SKM-1 treated with dmso at 0.1 percent for 144 hours (cell line): ENCODE data around the gene WDR90.

ENCODE experiments used
- DNase-seq: peaks from one replicate; lab custom pipeline; 2025; ENCODE audit not compliant: unreplicated experiment; lab: John Stamatoyannopoulos, UW

The WDR90 gene

DNA sequence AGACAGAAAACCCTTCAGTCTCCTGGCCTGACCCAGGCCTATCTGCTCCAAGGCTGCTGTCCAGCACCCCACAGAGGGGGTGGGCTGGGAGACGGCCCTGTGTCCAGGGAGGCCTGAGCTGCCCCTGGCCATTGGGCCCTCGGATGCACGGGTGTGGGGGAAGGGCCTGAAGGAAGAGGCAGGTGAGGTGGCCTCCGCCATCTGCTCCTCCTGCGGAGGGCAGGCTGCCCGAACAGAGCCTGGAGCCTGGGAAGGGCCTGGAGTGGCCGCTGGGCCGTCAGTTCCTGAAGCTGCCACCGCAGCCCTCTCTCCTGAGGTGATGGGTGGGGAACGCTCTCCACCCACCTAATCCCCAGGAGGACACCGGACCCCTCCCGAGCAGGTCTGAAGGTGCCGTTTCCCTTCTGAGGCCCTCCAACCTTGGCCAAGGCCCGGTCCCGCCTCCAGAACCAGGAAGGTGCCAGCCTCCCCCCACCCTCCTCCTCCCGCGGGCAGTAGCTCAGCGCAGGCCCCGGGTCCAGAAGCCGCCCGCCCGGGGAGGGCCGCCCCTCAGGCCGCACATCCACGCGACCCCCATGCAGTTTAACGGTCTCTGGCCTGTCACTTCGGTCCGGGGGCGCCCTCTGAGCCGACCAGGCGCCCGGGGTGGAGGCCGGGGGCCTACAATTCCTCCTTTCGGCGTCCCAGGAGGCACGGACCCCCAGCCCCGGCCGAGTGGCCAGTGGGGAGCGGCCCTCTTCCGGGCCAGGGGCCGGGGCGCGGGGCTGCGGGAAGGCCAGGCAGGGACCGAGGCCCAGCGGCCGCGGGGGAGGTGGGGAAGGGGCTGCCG, 55.6 kb downstream of the WDR90 start:
- DNase-seq = no peak

- DNase-seq = no peak
Observed at GRCh38 chr16:705431-706188, 56.4 kb downstream of the WDR90 start, which contains the start of gene FBXL16. FBXL16 (minus strand) TSS chr16:705801; CDS start chr16:697405, 8,396 bp downstream.

DNA sequence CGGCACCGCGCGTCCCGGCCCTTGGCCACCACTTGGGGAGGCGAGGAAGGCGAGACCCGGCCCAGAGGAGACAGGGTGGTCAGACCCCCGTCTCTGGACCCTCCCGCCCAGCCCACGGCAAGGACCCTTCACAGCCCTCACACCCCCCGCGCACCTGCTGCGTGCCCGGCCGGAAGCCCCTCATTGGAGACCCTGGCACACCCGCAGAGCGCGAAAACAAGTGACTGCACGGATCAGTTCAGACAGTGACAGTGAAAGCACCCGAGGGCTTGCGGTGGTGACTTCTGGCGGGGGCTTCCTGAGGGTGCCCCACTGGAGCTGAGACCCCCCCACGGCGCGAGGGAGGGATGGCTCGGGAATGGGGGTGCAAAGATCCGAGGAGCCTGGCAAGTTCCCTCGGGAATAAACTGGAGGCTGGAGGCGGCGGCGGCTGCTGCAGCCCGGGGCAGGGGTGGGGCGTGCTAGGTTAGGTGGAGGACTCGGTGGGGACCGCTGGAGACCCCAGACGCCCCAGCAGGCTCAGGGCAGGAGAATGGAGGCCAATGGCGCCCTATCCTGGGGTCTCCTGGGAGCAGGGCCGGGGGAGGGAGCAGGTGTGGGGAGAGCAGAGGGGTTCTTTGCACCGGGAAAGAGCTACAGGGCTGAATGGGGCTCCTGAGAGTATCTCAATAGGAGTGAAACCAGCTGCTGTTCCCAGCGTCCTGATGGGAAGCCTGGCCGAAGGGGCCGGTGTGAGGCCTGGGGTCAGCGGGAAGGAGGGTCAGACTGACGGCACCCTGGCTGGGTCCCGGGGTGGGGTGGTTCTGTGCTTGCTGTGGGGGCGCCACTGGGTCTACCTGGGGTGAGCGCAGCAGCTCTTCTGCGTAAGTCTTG, 57.3 kb downstream of the WDR90 start:
- DNase-seq = no peak

- no peak for DNase-seq
Observed at GRCh38 chr16:707062-707538, 57.9 kb downstream of the WDR90 start.

DNA sequence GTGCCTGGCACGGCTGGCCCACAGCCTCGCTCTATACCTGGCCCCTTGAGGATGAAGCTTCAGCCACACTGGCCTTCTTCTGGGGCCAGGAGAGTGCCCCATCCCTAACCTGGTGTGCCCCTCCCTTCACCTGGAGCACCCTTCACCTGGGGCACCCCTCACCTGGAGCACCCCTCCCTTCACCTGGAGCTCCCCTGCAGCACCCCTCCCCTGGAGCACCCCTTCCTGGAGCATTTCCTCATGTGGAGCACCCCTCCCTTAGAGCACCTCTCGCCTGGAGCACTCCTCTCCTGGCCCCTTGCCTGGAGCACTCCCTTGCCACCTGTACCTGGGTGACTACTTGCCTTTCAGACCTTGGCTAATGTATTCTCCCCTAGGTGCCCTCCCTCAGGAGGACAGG, 58.9 kb downstream of the WDR90 start:
- DNase-seq = no peak

DNA sequence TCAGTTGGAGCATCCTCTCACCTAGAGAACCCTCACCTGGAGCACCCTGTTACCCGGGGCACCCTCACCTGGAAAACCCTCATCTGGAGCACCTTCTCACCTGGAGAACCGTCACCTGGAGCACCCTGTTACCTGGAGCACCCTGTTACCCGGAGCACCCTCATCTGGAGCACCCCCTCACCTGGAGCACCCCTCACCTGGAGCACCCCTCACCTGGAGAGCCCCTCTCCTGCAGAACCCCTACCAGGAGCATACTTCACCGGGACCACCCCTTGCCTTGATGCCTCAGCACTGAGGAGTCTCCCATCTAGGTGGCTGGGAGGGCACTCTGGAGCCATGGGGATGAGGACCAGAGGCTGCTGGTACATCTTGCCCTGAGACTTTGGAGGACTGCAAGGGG, 59.8 kb downstream of the WDR90 start:
- DNase-seq = no peak

- no peak for DNase-seq
Observed at GRCh38 chr16:709566-710499, 60.7 kb downstream of the WDR90 start.

DNA sequence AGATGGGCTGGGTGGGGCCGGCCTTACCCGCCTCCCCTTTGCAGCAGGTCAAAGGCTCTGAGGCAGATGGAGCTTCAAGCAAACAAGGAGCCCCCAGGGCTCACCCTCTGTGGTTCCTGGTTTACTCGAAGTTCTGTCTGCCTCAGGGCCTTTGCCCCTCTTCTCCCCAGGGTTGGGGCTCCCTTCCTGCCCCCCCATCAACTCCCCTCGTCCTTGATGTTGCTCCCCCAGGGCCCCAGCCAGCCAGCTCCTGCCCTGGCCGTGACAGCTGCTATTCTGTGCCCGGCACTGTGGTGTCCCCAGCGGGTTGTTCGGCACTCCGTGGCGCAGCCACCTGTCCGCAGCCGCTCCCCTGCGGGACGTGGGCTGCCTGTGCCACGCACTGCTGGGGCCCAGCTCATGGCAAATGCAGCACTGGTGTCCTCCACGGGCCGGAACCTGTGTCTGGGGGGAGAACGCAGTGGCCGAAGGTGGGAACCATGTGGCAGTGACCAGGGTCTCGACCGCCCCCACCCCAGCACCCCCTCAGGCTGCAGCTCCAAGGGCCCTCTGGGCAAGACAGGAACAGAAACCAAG, 61.4 kb downstream of the WDR90 start:
- no peak for DNase-seq

GRCh38 chr16:711084-711483, 61.9 kb downstream of the WDR90 start:
- DNase-seq = no peak

GRCh38 chr16:711548-712320, 62.6 kb downstream of the WDR90 start:
- peak; percentile 45 for DNase-seq

DNA sequence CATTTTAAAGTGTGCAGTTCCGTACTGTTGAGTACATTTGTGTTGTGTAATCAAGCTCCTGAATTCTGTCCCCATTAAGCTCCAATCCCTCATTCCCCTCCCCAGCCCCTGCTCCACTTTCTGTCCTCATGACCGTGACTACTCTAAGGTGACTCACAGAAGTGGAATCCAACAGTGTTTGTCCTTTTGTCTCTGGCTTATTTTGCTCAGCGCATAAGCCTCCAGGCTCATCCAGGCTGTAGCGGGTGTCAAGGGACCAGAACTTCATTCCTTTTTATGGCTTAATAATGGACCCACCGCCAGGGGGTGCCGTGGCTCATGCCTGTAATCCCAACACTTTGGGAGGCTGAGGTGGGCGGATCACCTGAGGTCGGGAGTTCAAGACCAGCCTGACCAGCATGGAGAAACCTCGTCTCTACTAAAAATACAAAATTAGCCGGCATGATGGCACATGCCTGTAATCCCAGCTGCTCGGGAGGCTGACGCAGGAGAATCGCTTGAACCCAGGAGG, 63.6 kb downstream of the WDR90 start:
- peak; percentile 33 for DNase-seq

DNA sequence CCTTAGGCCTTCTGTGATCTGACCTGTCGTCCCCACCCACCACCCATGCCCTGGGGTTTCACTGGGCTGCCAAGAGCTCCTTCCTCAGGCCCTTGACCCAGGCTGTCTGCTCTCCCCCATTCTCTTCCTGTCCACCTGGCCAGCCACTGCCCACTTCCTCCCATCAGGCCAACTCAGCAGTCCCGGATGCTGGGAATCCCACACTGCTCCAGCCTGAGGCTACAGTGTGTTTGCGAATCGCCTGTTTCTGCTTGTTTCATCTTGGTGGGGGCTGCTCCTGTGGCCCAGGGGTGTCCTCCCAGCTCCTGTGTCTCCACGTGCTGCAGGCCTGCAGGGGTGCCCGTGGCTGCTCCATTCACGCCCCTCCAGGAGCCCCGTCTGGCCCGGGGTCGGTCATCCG, 64.9 kb downstream of the WDR90 start:
- DNase-seq = no peak

GRCh38 chr16:714558-715476, 65.7 kb downstream of the WDR90 start, which contains the start of gene METRN:
METRN (plus strand) TSS chr16:715118; CDS start chr16:715290, 172 bp downstream.
- peak; percentile 68 for DNase-seq

- no peak for DNase-seq
Observed at GRCh38 chr16:715477-716199, 66.5 kb downstream of the WDR90 start.

- no peak for DNase-seq
Observed at GRCh38 chr16:716200-716568, 67.0 kb downstream of the WDR90 start.

- DNase-seq = no peak
Observed at GRCh38 chr16:716768-717325, 67.7 kb downstream of the WDR90 start.
